HUES6 (cell line): ENCODE data around the gene COPZ2.

Experiments used
- H3K27ac ChIP-seq: 2 replicates; pipeline ENCODE4 v1.7.0; 2013; ENCODE audit warnings: low read depth, mild to moderate bottlenecking, low read length, inconsistent platforms
- H3K27me3 ChIP-seq: 2 replicates; pipeline ENCODE4 v1.6.1; 2013; ENCODE audit warnings: low read length; ENCODE audit not compliant: control insufficient read depth, insufficient read depth
- H3K36me3 ChIP-seq: 2 replicates; pipeline ENCODE4 v1.6.1; 2013; ENCODE audit warnings: low read length; ENCODE audit not compliant: control insufficient read depth, insufficient read depth
- H3K4me1 ChIP-seq: 2 replicates; pipeline ENCODE4 v1.6.1; 2013; ENCODE audit warnings: low read length; ENCODE audit not compliant: control insufficient read depth, insufficient read depth
- H3K4me3 ChIP-seq: 2 replicates; pipeline ENCODE4 v1.5.1; 2013; ENCODE audit warnings: low read depth, low read length
- H3K9ac ChIP-seq: one replicate; pipeline ENCODE4 v1.6.1; 2013; ENCODE audit warnings: mild to moderate bottlenecking, low read length
- H3K9me3 ChIP-seq: 2 replicates; pipeline ENCODE4 v1.6.1; 2013; ENCODE audit warnings: low read depth, low read length; ENCODE audit not compliant: control insufficient read depth, insufficient read depth

Gene COPZ2

GRCh38 chr17:48067245-48067644 is 29.6 kb upstream of the COPZ2 start:
- peaks cover 9% of the 10 kb centered on the region for H3K4me1 ChIP-seq
- H3K4me3 ChIP-seq: no peak overlapping the region
- no peak overlapping the region for H3K9ac ChIP-seq
- peaks cover 86% of the 10 kb centered on the region for H3K36me3 ChIP-seq
- H3K9me3 ChIP-seq: no peaks in the 10 kb centered on the region
- no peaks in the 10 kb centered on the region for H3K27me3 ChIP-seq
- H3K27ac ChIP-seq: no peak overlapping the region

GRCh38 chr17:48066656-48067055 is 29.1 kb upstream of the COPZ2 start:
- H3K27me3 ChIP-seq: no peaks in the 10 kb centered on the region
- H3K36me3 ChIP-seq: peaks cover 86% of the 10 kb centered on the region
- no peak overlapping the region for H3K4me3 ChIP-seq
- H3K27ac ChIP-seq: no peak overlapping the region
- peaks cover 9% of the 10 kb centered on the region for H3K4me1 ChIP-seq
- no peaks in the 10 kb centered on the region for H3K9me3 ChIP-seq
- H3K9ac ChIP-seq: no peak overlapping the region

- Histone ChIP-seq H3K9me3 (no peaks in the 10 kb centered on the region), H3K9ac (no peak overlapping the region), H3K4me1 (peaks cover 9% of the 10 kb centered on the region), H3K27me3 (no peaks in the 10 kb centered on the region), H3K27ac (no peak overlapping the region), H3K4me3 (no peak overlapping the region), H3K36me3 (peaks cover 85% of the 10 kb centered on the region)
These were observed 28.6 kb upstream of the COPZ2 start for GRCh38 chr17:48066192-48066591.

- Histone ChIP-seq H3K36me3 (peaks cover 84% of the 10 kb centered on the region), H3K27me3 (no peaks in the 10 kb centered on the region), H3K4me3 (no peak overlapping the region), H3K27ac (no peak overlapping the region), H3K9me3 (no peaks in the 10 kb centered on the region), H3K9ac (no peak overlapping the region), H3K4me1 (peaks cover 9% of the 10 kb centered on the region)
These were observed 27.0 kb upstream of the COPZ2 start for GRCh38 chr17:48064638-48065037.

GRCh38 chr17:48062273-48062672 is 24.7 kb upstream of the COPZ2 start:
- Histone ChIP-seq H3K9me3 (no peaks in the 10 kb centered on the region), H3K27ac (no peak overlapping the region), H3K9ac (no peak overlapping the region), H3K4me3 (no peak overlapping the region), H3K36me3 (peaks cover 92% of the 10 kb centered on the region), H3K27me3 (no peaks in the 10 kb centered on the region), H3K4me1 (peaks cover 9% of the 10 kb centered on the region)

GRCh38 chr17:48060249-48060648 is 22.7 kb upstream of the COPZ2 start:
- H3K27me3 ChIP-seq: no peaks in the 10 kb centered on the region
- peaks cover 16% of the 10 kb centered on the region for H3K4me1 ChIP-seq
- no peak overlapping the region for H3K9ac ChIP-seq
- H3K36me3 ChIP-seq: peaks cover 88% of the 10 kb centered on the region
- H3K27ac ChIP-seq: no peak overlapping the region
- no peak overlapping the region for H3K4me3 ChIP-seq
- H3K9me3 ChIP-seq: no peaks in the 10 kb centered on the region

- no peaks in the 10 kb centered on the region for H3K9me3 ChIP-seq
- H3K36me3 ChIP-seq: peaks cover 78% of the 10 kb centered on the region
- 0 out of 2 replicates have a peak overlapping the region, but pooled peaks have one; percentile 32 for H3K27ac ChIP-seq
- H3K9ac ChIP-seq: no peak overlapping the region
- no peak overlapping the region for H3K4me3 ChIP-seq
- H3K27me3 ChIP-seq: no peaks in the 10 kb centered on the region
- H3K4me1 ChIP-seq: peaks cover 19% of the 10 kb centered on the region
These were observed 21.6 kb upstream of the COPZ2 start for GRCh38 chr17:48059125-48059668.

- H3K9me3 ChIP-seq: no peaks in the 10 kb centered on the region
- no peaks in the 10 kb centered on the region for H3K27me3 ChIP-seq
- no peak overlapping the region for H3K4me3 ChIP-seq
- H3K4me1 ChIP-seq: peaks cover 25% of the 10 kb centered on the region
- H3K27ac ChIP-seq: no peak overlapping the region
- H3K36me3 ChIP-seq: peaks cover 73% of the 10 kb centered on the region
- no peak overlapping the region for H3K9ac ChIP-seq
These were observed 21.0 kb upstream of the COPZ2 start for GRCh38 chr17:48058393-48059124.

- Histone ChIP-seq H3K9me3 (no peaks in the 10 kb centered on the region), H3K9ac (no peak overlapping the region), H3K4me1 (peaks cover 35% of the 10 kb centered on the region), H3K27me3 (no peaks in the 10 kb centered on the region), H3K27ac (no peak overlapping the region), H3K36me3 (peaks cover 70% of the 10 kb centered on the region), H3K4me3 (no peak overlapping the region)
These were observed 20.0 kb upstream of the COPZ2 start for GRCh38 chr17:48057626-48058025.

- no peaks in the 10 kb centered on the region for H3K9me3 ChIP-seq
- no peak overlapping the region for H3K4me3 ChIP-seq
- peak overlapping the region; percentile 86 for H3K9ac ChIP-seq
- H3K36me3 ChIP-seq: peaks cover 70% of the 10 kb centered on the region
- peak overlapping the region; percentile 97 for H3K27ac ChIP-seq
- H3K4me1 ChIP-seq: peaks cover 42% of the 10 kb centered on the region
- no peaks in the 10 kb centered on the region for H3K27me3 ChIP-seq
These were observed 19.3 kb upstream of the COPZ2 start for GRCh38 chr17:48056879-48057278.

- Histone ChIP-seq H3K4me3 (peak overlapping the region; percentile 79), H3K27ac (peak overlapping the region; percentile 97), H3K4me1 (peaks cover 47% of the 10 kb centered on the region), H3K36me3 (peaks cover 68% of the 10 kb centered on the region), H3K9ac (peak overlapping the region; percentile 86), H3K9me3 (no peaks in the 10 kb centered on the region), H3K27me3 (no peaks in the 10 kb centered on the region)
These were observed 18.7 kb upstream of the COPZ2 start for GRCh38 chr17:48056246-48056745.
